A549 (cell line): Measurements from ENCODE around the gene CDC16.

Experiments
- POLR2AphosphoS2 ChIP-seq: conservative IDR thresholded peaks from 2 replicates; pipeline ENCODE4 v1.6.1; 2012; ENCODE audit warnings: low read length, improper control_type of control experiment, inconsistent platforms
- TF ChIP-seq, protein P1 (sequence below): IDR thresholded peaks from 2 replicates; pipeline ENCODE4 v1.6.1; 2012

DNA sequence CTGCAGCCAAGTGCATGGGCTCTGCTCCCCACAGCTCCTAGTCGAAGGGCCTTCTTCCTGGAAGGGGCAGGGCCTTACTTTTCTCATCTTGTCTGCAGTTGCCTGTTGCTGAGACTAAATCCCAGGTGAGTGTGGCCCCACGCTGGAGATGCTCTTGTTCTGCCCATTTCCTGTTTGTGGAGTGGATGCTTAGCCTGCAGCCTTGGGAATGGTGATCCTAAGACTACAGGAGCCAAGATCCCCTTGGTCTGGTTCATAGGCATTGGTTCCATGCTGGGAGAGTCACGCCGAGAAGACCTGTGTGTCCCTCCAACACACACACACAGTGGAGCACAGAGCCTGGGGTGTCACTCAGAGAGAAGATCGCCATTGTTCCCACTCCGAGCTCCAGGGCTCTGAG lies 32.1 kb upstream of the CDC16 start:
- TF ChIP-seq POLR2AphosphoS2, result no peak
- TF ChIP-seq, protein P1, sequence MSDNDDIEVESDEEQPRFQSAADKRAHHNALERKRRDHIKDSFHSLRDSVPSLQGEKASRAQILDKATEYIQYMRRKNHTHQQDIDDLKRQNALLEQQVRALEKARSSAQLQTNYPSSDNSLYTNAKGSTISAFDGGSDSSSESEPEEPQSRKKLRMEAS, result no peak
